ENCODE results near the gene LGR5.

Gene LGR5

DNA sequence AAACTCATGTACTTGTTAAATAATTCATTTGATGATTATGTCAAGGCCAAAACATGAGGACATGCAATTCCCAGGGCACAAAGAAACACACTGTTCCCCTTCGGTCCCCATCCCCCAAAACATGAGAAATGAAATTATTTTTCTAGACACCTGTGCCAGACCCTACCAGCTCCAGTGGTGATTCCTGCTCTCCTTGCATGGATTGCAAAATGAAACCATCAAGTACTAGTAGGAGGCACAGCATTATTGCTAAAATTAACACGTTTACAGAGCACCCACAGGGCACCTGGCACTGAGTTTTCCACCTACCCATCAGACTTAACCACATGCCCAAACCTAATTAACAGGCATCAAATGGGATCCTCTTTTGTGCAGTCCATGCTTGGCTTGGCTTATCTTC lies 147.4 kb downstream of the LGR5 start:
- peaks cover 3% of the 10 kb centered on the region for H3K27me3 ChIP-seq (ENCODE audit: insufficient read depth, low read length, poor library complexity)
- H2AFZ ChIP-seq (ENCODE audit: low read depth, low read length), result no peak overlapping the region
- no peak for DNase-seq
- H3K79me2 ChIP-seq (ENCODE audit: insufficient read depth, low read length), result no peaks in the 10 kb centered on the region
- TF ChIP-seq EZH2 (IDR thresholded peaks at IDR 0.05; ENCODE audit: borderline replicate concordance, low read depth, low read length, severe bottlenecking) (no peak), CTCF (IDR thresholded peaks at IDR 0.05; ENCODE audit: borderline replicate concordance, extremely low read depth, low read length, poor library complexity, severe bottlenecking) (no peak)
- no peak overlapping the region for H3K4me2 ChIP-seq (ENCODE audit: insufficient read depth, low read length)
- H3K9me3 ChIP-seq (ENCODE audit: insufficient read depth, low read length, severe bottlenecking), result no peaks in the 10 kb centered on the region
- H3K36me3 ChIP-seq (ENCODE audit: insufficient read depth, low read length), result no peaks in the 10 kb centered on the region
- ATAC-seq (ENCODE audit: insufficient read depth, low read depth), result no peak
- no peak overlapping the region for H3K9ac ChIP-seq (ENCODE audit: low read depth, low read length)
- no peaks in the 10 kb centered on the region for H3K4me1 ChIP-seq (ENCODE audit: insufficient read depth, low read length)
- H3K4me3 ChIP-seq (ENCODE audit: low read depth in 1 of 2, low read length in 2 of 2), result no peak overlapping the region
- H3K27ac ChIP-seq (ENCODE audit: low read length), result no peak overlapping the region
- H4K20me1 ChIP-seq (ENCODE audit: insufficient read depth, low read length), result no peaks in the 10 kb centered on the region

- Histone ChIP-seq H2AFZ (ENCODE audit: low read depth, low read length) (no peak overlapping the region), H3K4me3 (ENCODE audit: low read depth in 1 of 2, low read length in 2 of 2) (no peak overlapping the region), H3K4me1 (ENCODE audit: insufficient read depth, low read length) (no peaks in the 10 kb centered on the region)
Observed at GRCh38 chr12:71589478-71589881, 149.9 kb downstream of the LGR5 start.

DNA sequence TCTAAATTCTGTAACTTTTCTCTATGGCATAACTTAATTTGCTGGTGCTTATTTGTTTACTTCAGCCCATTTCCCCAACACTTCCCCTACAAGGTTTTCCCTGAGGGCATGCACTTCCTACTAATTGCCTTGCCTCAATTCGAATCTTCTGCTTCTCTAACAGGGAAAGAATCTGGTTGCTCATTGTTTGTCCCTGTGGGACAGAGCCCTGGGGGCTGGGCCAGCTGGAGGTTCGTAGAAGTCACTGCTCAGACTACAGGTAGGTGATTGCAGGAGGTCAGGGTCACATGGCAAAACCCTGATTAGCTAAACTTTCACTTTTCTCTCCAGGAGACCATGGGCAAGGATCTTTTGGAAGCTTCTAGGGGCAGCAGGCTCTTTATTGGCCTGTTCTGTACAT lies 152.0 kb downstream of the LGR5 start:
- TF ChIP-seq EZH2 (IDR thresholded peaks at IDR 0.05; ENCODE audit: borderline replicate concordance, low read depth, low read length, severe bottlenecking) (no peak), CTCF (IDR thresholded peaks at IDR 0.05; ENCODE audit: borderline replicate concordance, extremely low read depth, low read length, poor library complexity, severe bottlenecking) (no peak)

More at GRCh38 chr12:71589478-71589881, 149.9 kb downstream of the LGR5 start:
- peaks cover 3% of the 10 kb centered on the region for H3K27me3 ChIP-seq (ENCODE audit: insufficient read depth, low read length, poor library complexity)
- no peaks in the 10 kb centered on the region for H3K79me2 ChIP-seq (ENCODE audit: insufficient read depth, low read length)
- no peaks in the 10 kb centered on the region for H3K9me3 ChIP-seq (ENCODE audit: insufficient read depth, low read length, severe bottlenecking)
- no peak overlapping the region for H3K9ac ChIP-seq (ENCODE audit: low read depth, low read length)
- no peak overlapping the region for H3K4me2 ChIP-seq (ENCODE audit: insufficient read depth, low read length)
- no peak for TF ChIP-seq EZH2 (IDR thresholded peaks at IDR 0.05; ENCODE audit: borderline replicate concordance, low read depth, low read length, severe bottlenecking)
- no peak for TF ChIP-seq CTCF (IDR thresholded peaks at IDR 0.05; ENCODE audit: borderline replicate concordance, extremely low read depth, low read length, poor library complexity, severe bottlenecking)
- no peaks in the 10 kb centered on the region for H4K20me1 ChIP-seq (ENCODE audit: insufficient read depth, low read length)
- H3K36me3 ChIP-seq (ENCODE audit: insufficient read depth, low read length), result no peaks in the 10 kb centered on the region
- ATAC-seq (ENCODE audit: insufficient read depth, low read depth) (no peak), DNase-seq (no peak)
- H3K27ac ChIP-seq (ENCODE audit: low read length), result no peak overlapping the region

DNA sequence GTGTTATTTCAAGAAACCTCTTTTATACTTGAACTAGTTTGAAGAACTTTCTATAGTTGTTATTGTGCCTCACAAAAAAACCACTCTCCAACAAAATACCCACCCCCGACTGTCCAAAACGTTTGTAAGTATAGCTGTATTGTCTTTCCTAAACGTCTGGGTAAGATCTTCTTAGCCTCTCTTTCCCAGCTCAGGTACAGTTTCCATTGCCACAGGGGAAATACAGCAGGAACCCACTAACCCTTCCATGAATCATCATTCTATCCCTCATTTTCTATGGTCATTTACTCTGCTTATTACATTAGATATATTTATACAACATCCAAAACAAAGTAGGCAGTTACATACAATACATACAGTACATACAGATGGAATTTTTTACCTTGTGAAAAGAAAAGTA lies 153.2 kb downstream of the LGR5 start:
- DNase-seq (no peak), ATAC-seq (ENCODE audit: insufficient read depth, low read depth) (no peak)
- no peak for TF ChIP-seq EZH2 (IDR thresholded peaks at IDR 0.05; ENCODE audit: borderline replicate concordance, low read depth, low read length, severe bottlenecking)
- no peak for TF ChIP-seq CTCF (IDR thresholded peaks at IDR 0.05; ENCODE audit: borderline replicate concordance, extremely low read depth, low read length, poor library complexity, severe bottlenecking)
- Histone ChIP-seq H4K20me1 (ENCODE audit: insufficient read depth, low read length) (no peaks in the 10 kb centered on the region), H3K9me3 (ENCODE audit: insufficient read depth, low read length, severe bottlenecking) (no peaks in the 10 kb centered on the region), H2AFZ (ENCODE audit: low read depth, low read length) (no peak overlapping the region), H3K4me1 (ENCODE audit: insufficient read depth, low read length) (no peaks in the 10 kb centered on the region), H3K4me2 (ENCODE audit: insufficient read depth, low read length) (no peak overlapping the region), H3K9ac (ENCODE audit: low read depth, low read length) (no peak overlapping the region), H3K27ac (ENCODE audit: low read length) (no peak overlapping the region), H3K27me3 (ENCODE audit: insufficient read depth, low read length, poor library complexity) (no peaks in the 10 kb centered on the region), H3K4me3 (ENCODE audit: low read depth in 1 of 2, low read length in 2 of 2) (no peak overlapping the region), H3K79me2 (ENCODE audit: insufficient read depth, low read length) (no peaks in the 10 kb centered on the region), H3K36me3 (ENCODE audit: insufficient read depth, low read length) (no peaks in the 10 kb centered on the region)

More for the DNA sequence above, 152.0 kb downstream of the LGR5 start:
- Histone ChIP-seq H4K20me1 (ENCODE audit: insufficient read depth, low read length) (no peaks in the 10 kb centered on the region), H3K9ac (ENCODE audit: low read depth, low read length) (no peak overlapping the region), H3K36me3 (ENCODE audit: insufficient read depth, low read length) (no peaks in the 10 kb centered on the region), H3K4me2 (ENCODE audit: insufficient read depth, low read length) (no peak overlapping the region), H2AFZ (ENCODE audit: low read depth, low read length) (no peak overlapping the region), H3K4me3 (ENCODE audit: low read depth in 1 of 2, low read length in 2 of 2) (no peak overlapping the region), H3K27ac (ENCODE audit: low read length) (no peak overlapping the region), H3K9me3 (ENCODE audit: insufficient read depth, low read length, severe bottlenecking) (no peaks in the 10 kb centered on the region), H3K4me1 (ENCODE audit: insufficient read depth, low read length) (no peaks in the 10 kb centered on the region), H3K79me2 (ENCODE audit: insufficient read depth, low read length) (no peaks in the 10 kb centered on the region), H3K27me3 (ENCODE audit: insufficient read depth, low read length, poor library complexity) (peaks cover 3% of the 10 kb centered on the region)
- no peak for ATAC-seq (ENCODE audit: insufficient read depth, low read depth)
- no peak for DNase-seq

Data from DND-41 (cell line).